Measurements from ENCODE around the gene LMO1. TPM values are rescaled to one million over a fixed set of nuclear protein-coding genes. Genes with fewer than 3 reads are reported as not detected.

The LMO1 gene
- total and polyA plus RNA-seq, 4 donors: not detected

DNA sequence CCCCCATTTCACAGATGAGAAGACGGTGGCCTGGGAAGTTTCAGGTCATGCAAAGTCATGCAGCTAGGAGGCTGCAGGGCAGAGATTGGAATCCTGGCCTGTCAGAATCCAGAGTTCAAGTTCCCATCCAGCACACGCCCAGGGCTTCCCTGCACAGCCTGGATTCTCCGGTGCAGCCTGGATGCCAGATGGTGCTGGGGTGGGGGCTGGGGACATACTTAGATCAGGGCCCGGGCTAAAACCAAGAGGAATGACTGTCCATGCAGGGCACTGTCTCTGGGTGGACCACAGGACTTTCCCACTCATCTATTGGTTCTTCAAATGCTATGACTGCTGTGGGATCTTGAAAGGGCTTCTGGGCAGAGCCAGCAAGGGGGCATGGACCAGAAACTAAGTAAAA lies 24.6 kb downstream of the LMO1 start:
- DNase-seq: peak in 1 of 2 donors; percentile 11
- WGBS, 2 donors: 80% methylated on average over 4 of the region's 4 CpGs
- Histone ChIP-seq H3K4me3 (ENCODE audit: low read length in 2 of 2) (no peak overlapping the region), H3K36me3 (ENCODE audit: control insufficient read depth in 1 of 2, insufficient read depth in 2 of 2, low read length in 1 of 2) (no peaks in the 10 kb centered on the region), H3K9me3 (ENCODE audit: control insufficient read depth, low read length) (peaks cover 2% of the 10 kb centered on the region), H3K27me3 (ENCODE audit: control insufficient read depth in 1 of 2, insufficient read depth in 2 of 2, low read length in 1 of 2) (no peaks in the 10 kb centered on the region), H3K4me1 (ENCODE audit: control insufficient read depth in 1 of 2, insufficient read depth in 2 of 2, low read length in 2 of 2) (no peaks in the 10 kb centered on the region), H3K27ac (ENCODE audit: low read depth in 1 of 2, low read length in 2 of 2) (no peak overlapping the region)
- ATAC-seq (ENCODE audit: low FRiP score): no peak
- intact Hi-C loops (cut with DNase I): no loop called here

DNA sequence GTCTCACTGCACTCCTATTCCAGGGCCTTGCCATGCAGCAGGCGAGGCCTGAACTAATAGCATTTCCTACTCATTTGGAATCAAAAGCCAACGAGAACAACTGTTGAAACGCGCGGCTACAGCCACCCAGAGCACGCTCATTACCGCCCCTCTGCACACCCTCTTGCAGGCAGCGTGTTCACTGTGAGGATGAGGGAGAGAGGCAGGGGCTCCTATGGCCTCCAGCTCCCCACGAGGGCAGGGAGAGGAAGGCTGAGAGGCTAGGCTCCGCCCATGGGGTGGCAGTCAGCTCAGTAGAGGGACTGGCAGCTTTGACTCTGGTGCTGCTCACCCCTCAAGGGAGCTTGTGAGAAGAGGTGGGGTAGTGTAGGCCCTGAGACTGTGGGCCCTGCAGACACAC lies 26.2 kb downstream of the LMO1 start:
- Histone ChIP-seq H3K36me3 (ENCODE audit: control insufficient read depth in 1 of 2, insufficient read depth in 2 of 2, low read length in 1 of 2) (no peaks in the 10 kb centered on the region), H3K4me3 (ENCODE audit: low read length in 2 of 2) (no peak overlapping the region), H3K27ac (ENCODE audit: low read depth in 1 of 2, low read length in 2 of 2) (no peak overlapping the region), H3K9me3 (ENCODE audit: control insufficient read depth, low read length) (peaks cover 2% of the 10 kb centered on the region), H3K27me3 (ENCODE audit: control insufficient read depth in 1 of 2, insufficient read depth in 2 of 2, low read length in 1 of 2) (no peaks in the 10 kb centered on the region), H3K4me1 (ENCODE audit: control insufficient read depth in 1 of 2, insufficient read depth in 2 of 2, low read length in 2 of 2) (no peaks in the 10 kb centered on the region)
- peak; percentile 26 to 55 for DNase-seq
- ATAC-seq (ENCODE audit: low FRiP score): no peak
- intact Hi-C loops (cut with DNase I): no loop called here
- 90 to 92% methylated on average over 10 of the region's 10 CpGs for WGBS, 2 donors

DNA sequence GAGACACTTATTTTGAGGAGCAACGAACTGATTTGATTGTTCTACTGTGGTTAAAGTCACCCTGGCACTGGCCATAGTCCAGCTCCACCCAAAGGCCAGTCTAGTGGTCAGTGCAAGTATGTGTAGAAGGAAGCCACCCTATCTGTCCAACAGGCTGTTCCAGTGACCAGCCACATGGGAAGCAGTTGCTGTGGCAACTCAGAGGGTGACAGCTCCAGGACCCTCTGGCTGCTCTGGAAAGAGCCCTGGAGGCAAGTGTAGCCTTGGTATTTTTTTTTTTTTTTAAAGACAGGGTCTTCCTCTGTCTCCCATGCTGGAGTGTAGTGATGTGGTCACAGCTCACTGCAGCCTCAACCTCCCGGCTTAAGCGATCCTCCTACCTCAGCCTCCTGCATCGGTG lies 27.8 kb downstream of the LMO1 start:
- H3K27me3 ChIP-seq (ENCODE audit: control insufficient read depth in 1 of 2, insufficient read depth in 2 of 2, low read length in 1 of 2): no peaks in the 10 kb centered on the region
- DNase-seq (no peak), ATAC-seq (ENCODE audit: low FRiP score) (no peak)
- no peaks in the 10 kb centered on the region for H3K9me3 ChIP-seq (ENCODE audit: control insufficient read depth, low read length)
- intact Hi-C loops (cut with DNase I): no loop called here
- H3K4me1 ChIP-seq (ENCODE audit: control insufficient read depth in 1 of 2, insufficient read depth in 2 of 2, low read length in 2 of 2): no peaks in the 10 kb centered on the region
- no peak overlapping the region for H3K27ac ChIP-seq (ENCODE audit: low read depth in 1 of 2, low read length in 2 of 2)
- no peak overlapping the region for H3K4me3 ChIP-seq (ENCODE audit: low read length in 2 of 2)
- H3K36me3 ChIP-seq (ENCODE audit: control insufficient read depth in 1 of 2, insufficient read depth in 2 of 2, low read length in 1 of 2): no peaks in the 10 kb centered on the region
- WGBS, 2 donors: 89 to 91% methylated on average over 4 of the region's 4 CpGs

DNA sequence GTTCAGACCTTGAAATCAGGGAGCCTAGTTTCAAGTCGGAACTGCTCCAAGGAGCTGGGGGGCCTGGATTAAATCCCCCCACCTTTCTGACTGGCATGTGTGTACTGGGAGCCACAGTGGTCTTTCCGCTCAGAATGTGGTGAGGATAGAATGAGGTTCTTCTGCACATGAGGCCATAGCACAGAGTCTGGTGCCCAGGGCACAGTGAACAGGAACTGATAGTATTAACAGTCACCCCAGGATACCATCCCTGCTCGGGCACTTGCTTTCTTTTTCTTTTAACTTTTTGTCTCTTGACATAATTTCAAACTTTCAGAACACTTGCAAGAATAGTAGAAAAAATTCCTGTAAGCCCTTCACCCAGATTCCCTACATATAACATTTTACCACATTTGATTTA lies 28.8 kb downstream of the LMO1 start:
- H3K36me3 ChIP-seq (ENCODE audit: control insufficient read depth in 1 of 2, insufficient read depth in 2 of 2, low read length in 1 of 2): no peaks in the 10 kb centered on the region
- H3K27me3 ChIP-seq (ENCODE audit: control insufficient read depth in 1 of 2, insufficient read depth in 2 of 2, low read length in 1 of 2): no peaks in the 10 kb centered on the region
- H3K4me1 ChIP-seq (ENCODE audit: control insufficient read depth in 1 of 2, insufficient read depth in 2 of 2, low read length in 2 of 2): no peaks in the 10 kb centered on the region
- H3K27ac ChIP-seq (ENCODE audit: low read depth in 1 of 2, low read length in 2 of 2): no peak overlapping the region
- ATAC-seq (ENCODE audit: low FRiP score) (no peak), DNase-seq (no peak)
- intact Hi-C loops (cut with DNase I): no loop called here
- no peak overlapping the region for H3K4me3 ChIP-seq (ENCODE audit: low read length in 2 of 2)
- 82 to 86% methylated on average over 3 of the region's 3 CpGs for WGBS, 2 donors
- H3K9me3 ChIP-seq (ENCODE audit: control insufficient read depth, low read length): no peaks in the 10 kb centered on the region

DNA sequence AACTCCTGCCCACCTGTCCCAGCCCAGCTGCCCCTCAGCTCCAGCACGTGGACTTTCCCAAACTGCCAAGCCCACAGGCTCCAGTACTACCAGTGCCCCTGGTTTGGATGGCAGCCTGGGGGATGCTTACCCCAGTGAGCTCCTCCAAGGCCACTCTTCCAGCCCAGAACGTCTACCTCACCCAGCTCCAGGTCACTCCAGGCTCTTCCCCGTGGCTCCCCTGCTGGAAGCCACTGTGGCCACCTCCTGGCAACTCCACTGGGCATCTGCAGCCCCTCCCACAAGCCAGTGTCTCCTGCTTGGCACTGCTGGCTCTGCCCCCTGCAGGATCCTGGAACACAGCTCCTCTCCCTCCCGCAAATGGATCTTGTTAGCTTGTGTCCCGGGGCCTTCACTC lies 29.3 kb downstream of the LMO1 start:
- Histone ChIP-seq H3K36me3 (ENCODE audit: control insufficient read depth in 1 of 2, insufficient read depth in 2 of 2, low read length in 1 of 2) (no peaks in the 10 kb centered on the region), H3K4me3 (ENCODE audit: low read length in 2 of 2) (no peak overlapping the region), H3K27me3 (ENCODE audit: control insufficient read depth in 1 of 2, insufficient read depth in 2 of 2, low read length in 1 of 2) (no peaks in the 10 kb centered on the region), H3K27ac (ENCODE audit: low read depth in 1 of 2, low read length in 2 of 2) (no peak overlapping the region), H3K9me3 (ENCODE audit: control insufficient read depth, low read length) (no peaks in the 10 kb centered on the region), H3K4me1 (ENCODE audit: control insufficient read depth in 1 of 2, insufficient read depth in 2 of 2, low read length in 2 of 2) (no peaks in the 10 kb centered on the region)
- WGBS, 2 donors: 75 to 76% methylated on average over 5 of the region's 5 CpGs
- ATAC-seq (ENCODE audit: low FRiP score) (no peak), DNase-seq (no peak)
- intact Hi-C loops (cut with DNase I): no loop called here

DNA sequence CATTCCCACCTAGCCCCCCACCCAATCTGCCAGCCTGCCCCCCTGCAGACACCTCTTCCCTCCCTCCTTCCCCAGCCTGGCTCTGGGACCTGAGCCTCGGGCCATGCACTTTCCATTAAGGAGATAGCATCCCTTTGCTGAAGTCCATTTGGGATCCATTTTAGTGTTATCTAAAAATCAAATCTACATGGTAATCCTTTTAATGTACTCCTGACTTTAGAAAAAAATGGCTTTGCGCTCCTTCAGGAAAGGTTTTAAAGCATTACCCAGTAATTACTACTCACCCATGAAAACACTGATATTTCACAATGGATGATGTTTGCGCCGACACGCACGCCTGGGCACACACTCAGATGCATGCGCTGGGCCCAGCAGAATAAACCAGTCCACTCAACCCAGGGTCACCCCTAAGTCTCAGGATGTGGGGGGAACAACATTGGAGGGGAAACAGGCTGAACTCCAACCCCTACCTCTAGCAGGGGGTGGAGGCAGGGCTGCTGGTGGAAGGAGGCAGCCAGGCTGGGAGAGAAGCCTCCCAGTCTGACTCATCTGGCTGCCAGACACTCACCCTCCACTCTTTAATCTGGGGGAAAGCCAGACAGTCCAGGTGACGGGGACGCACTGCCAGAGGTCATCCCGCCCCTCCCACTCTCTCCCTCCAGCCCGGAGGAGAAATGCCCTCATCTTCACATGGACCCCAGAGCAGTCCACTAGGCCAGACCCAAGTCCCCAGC lies 29.8 kb downstream of the LMO1 start:
- 84 to 96% methylated on average over 10 to 11 of the region's 11 CpGs for WGBS, 2 donors
- no peaks in the 10 kb centered on the region for H3K4me1 ChIP-seq (ENCODE audit: control insufficient read depth in 1 of 2, insufficient read depth in 2 of 2, low read length in 2 of 2)
- no peak overlapping the region for H3K4me3 ChIP-seq (ENCODE audit: low read length in 2 of 2)
- H3K36me3 ChIP-seq (ENCODE audit: control insufficient read depth in 1 of 2, insufficient read depth in 2 of 2, low read length in 1 of 2): no peaks in the 10 kb centered on the region
- no peak overlapping the region for H3K27ac ChIP-seq (ENCODE audit: low read depth in 1 of 2, low read length in 2 of 2)
- DNase-seq (no peak), ATAC-seq (ENCODE audit: low FRiP score) (no peak)
- no peaks in the 10 kb centered on the region for H3K27me3 ChIP-seq (ENCODE audit: control insufficient read depth in 1 of 2, insufficient read depth in 2 of 2, low read length in 1 of 2)
- no peaks in the 10 kb centered on the region for H3K9me3 ChIP-seq (ENCODE audit: control insufficient read depth, low read length)
- intact Hi-C loops (cut with DNase I): no loop called here

DNA sequence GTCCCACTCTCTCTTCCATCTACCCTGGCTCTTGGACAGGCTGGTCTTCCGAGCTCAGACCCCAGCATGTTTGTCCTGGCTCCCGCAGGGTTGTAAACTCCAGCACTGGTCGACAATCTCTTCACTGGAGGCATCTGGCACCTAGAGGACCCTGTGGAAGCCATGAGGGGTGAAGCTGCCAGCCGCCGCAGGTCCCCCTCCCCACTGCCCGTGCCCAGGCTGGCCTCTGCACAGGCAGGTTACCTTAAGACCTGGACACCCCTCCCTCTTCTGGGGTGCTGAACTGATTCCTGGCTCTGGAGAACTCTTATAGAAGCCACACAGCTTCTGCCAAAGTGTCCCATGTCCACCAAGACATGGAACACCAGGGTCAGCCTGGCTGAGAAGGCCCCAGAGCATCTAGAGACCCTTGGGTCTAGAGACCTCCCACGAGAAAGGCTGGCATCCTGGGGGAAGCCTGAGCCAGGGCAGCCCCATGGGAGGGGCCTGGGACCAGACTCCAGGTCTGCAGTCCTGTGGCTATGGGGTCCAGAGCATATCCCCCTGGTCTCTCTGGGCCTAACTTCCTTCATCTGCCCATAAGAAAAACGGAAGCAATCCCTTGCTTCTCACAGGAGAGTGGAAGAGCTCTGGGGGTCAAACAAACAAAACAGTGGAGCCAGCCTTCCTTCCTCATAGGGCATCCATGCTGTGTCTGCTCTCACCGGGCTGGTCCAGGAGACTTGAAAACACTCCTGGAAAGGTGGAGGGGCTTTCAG lies 30.6 kb downstream of the LMO1 start:
- 62 to 73% methylated on average over 9 of the region's 9 CpGs for WGBS, 2 donors
- ATAC-seq (ENCODE audit: low FRiP score) (no peak), DNase-seq (no peak)
- Histone ChIP-seq H3K4me1 (ENCODE audit: control insufficient read depth in 1 of 2, insufficient read depth in 2 of 2, low read length in 2 of 2) (no peaks in the 10 kb centered on the region), H3K9me3 (ENCODE audit: control insufficient read depth, low read length) (no peaks in the 10 kb centered on the region), H3K27ac (ENCODE audit: low read depth in 1 of 2, low read length in 2 of 2) (no peak overlapping the region), H3K27me3 (ENCODE audit: control insufficient read depth in 1 of 2, insufficient read depth in 2 of 2, low read length in 1 of 2) (no peaks in the 10 kb centered on the region), H3K4me3 (ENCODE audit: low read length in 2 of 2) (no peak overlapping the region), H3K36me3 (ENCODE audit: control insufficient read depth in 1 of 2, insufficient read depth in 2 of 2, low read length in 1 of 2) (no peaks in the 10 kb centered on the region)
- intact Hi-C loops (cut with DNase I): no loop called here

DNA sequence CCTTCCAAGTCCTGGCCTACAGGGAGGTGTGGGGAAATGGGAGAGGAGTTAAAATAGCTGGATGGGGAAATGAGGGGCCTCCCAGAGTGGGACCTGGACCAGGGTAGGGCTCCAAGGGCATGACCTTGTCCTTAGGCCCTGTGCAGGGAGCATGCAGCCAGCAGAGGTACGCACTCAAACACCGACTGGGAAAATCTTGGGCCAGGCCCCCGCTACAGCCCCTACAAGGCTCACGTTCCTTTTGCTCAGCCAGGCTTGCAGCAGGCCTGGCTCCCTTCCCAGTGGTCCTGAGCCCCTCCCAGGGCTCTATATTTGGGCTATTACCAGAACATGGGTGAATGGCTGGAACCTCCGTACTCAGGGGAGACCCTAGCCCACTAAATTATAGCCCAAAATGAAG lies 31.3 kb downstream of the LMO1 start:
- WGBS, 2 donors: 88 to 91% methylated on average over 5 of the region's 5 CpGs
- intact Hi-C loops (cut with DNase I): no loop called here
- H3K27me3 ChIP-seq (ENCODE audit: control insufficient read depth in 1 of 2, insufficient read depth in 2 of 2, low read length in 1 of 2): no peaks in the 10 kb centered on the region
- ATAC-seq (ENCODE audit: low FRiP score) (no peak), DNase-seq (no peak)
- H3K4me1 ChIP-seq (ENCODE audit: control insufficient read depth in 1 of 2, insufficient read depth in 2 of 2, low read length in 2 of 2): no peaks in the 10 kb centered on the region
- no peak overlapping the region for H3K4me3 ChIP-seq (ENCODE audit: low read length in 2 of 2)
- no peaks in the 10 kb centered on the region for H3K9me3 ChIP-seq (ENCODE audit: control insufficient read depth, low read length)
- no peak overlapping the region for H3K27ac ChIP-seq (ENCODE audit: low read depth in 1 of 2, low read length in 2 of 2)
- H3K36me3 ChIP-seq (ENCODE audit: control insufficient read depth in 1 of 2, insufficient read depth in 2 of 2, low read length in 1 of 2): no peaks in the 10 kb centered on the region

DNA sequence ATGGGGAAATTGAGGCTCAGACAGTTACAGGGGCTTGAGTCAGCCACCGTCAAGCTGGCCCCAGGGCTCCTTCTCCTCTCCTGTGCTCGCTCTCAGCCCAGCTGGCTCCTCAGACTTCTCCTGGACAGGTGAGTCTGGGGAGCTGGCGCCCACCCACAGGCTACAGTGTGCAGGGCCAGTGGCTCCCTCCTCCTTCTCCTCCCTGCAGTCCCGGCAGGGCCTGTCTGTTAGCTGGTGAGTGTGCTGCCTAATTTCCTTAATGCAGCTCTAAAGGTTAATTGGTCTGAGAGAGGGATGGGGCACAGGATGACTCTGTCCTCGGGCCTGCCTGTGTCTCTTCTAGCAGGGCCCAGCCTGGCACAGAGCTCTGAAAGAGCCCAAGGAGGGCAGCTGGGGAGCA lies 31.7 kb downstream of the LMO1 start:
- H3K27me3 ChIP-seq (ENCODE audit: control insufficient read depth in 1 of 2, insufficient read depth in 2 of 2, low read length in 1 of 2): no peaks in the 10 kb centered on the region
- no peaks in the 10 kb centered on the region for H3K36me3 ChIP-seq (ENCODE audit: control insufficient read depth in 1 of 2, insufficient read depth in 2 of 2, low read length in 1 of 2)
- H3K4me3 ChIP-seq (ENCODE audit: low read length in 2 of 2): no peak overlapping the region
- no peaks in the 10 kb centered on the region for H3K4me1 ChIP-seq (ENCODE audit: control insufficient read depth in 1 of 2, insufficient read depth in 2 of 2, low read length in 2 of 2)
- no peak for DNase-seq
- no peak overlapping the region for H3K27ac ChIP-seq (ENCODE audit: low read depth in 1 of 2, low read length in 2 of 2)
- 87% methylated on average over 5 of the region's 5 CpGs for WGBS, 2 donors
- intact Hi-C loops (cut with DNase I): no loop called here
- ATAC-seq (ENCODE audit: low FRiP score): no peak
- no peaks in the 10 kb centered on the region for H3K9me3 ChIP-seq (ENCODE audit: control insufficient read depth, low read length)
